Ectodermal cell (in vitro differentiated cells): ENCODE results near the gene LITAF.
A peak's percentile ranks its signal among the peaks of the same experiment; 100 is the strongest.
"Not testable (repeated sequence)": the region's sequence is repeated elsewhere in the genome, so short reads cannot be mapped to it uniquely, and the experiment has no call there.

ENCODE experiments used
- H3K27ac ChIP-seq: 2 replicates; pipeline ENCODE4 v1.7.0; 2013; ENCODE audit warnings: mild to moderate bottlenecking, low read depth, low read length; ENCODE audit not compliant: insufficient read depth, poor library complexity, severe bottlenecking
- H3K27me3 ChIP-seq: 2 replicates; pipeline ENCODE4 v1.7.0; 2013; ENCODE audit warnings: mild to moderate bottlenecking, low read length; ENCODE audit not compliant: insufficient read depth, control insufficient read depth, poor library complexity, severe bottlenecking
- H3K36me3 ChIP-seq: one replicate; pipeline ENCODE4 v1.7.0; 2013; ENCODE audit warnings: low read length; ENCODE audit not compliant: control insufficient read depth, insufficient read depth
- H3K4me1 ChIP-seq: one replicate; pipeline ENCODE4 v1.7.0; 2013; ENCODE audit warnings: low read length; ENCODE audit not compliant: control insufficient read depth, insufficient read depth
- H3K4me3 ChIP-seq: 2 replicates; pipeline ENCODE4 v1.7.0; 2013; ENCODE audit warnings: low read depth, low read length, control low read depth; ENCODE audit not compliant: insufficient read depth
- H3K9me3 ChIP-seq: 2 replicates; pipeline ENCODE4 v1.7.0; 2013; ENCODE audit warnings: mild to moderate bottlenecking, low read length, moderate library complexity; ENCODE audit not compliant: control insufficient read depth
- WGBS, 2 experiments: methylation state at CpG; one replicate each; pipeline ENCODE4 v1.1.7; 2013; ENCODE audit warnings: missing lambda C conversion rate in 2 of 2; 5-methylcytosine and 5-hydroxymethylcytosine counted together

The LITAF gene

DNA sequence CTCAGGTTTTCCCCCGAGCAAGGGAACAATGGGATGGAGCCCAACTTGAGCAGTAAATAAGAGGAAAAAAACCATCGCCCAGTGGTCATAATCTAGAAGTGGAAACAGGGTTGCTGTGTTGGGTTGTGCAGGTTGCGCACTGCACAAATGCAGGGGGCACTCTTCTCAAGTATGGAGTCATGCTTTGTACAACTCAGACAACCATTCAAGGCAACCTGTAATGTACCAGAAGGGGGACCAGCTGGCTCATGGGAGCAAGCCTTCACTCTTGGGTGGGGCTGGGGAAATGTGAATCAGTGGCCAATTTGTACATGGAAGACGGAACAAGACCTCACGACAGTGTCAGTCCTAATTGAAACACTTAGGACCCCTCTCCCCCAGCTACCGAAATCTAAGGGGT is 23.9 kb upstream of the LITAF start:
- 92 to 95% methylated on average over 6 of the region's 6 CpGs for WGBS, 2 experiments
- peaks cover 3% of the 10 kb centered on the region for H3K4me1 ChIP-seq
- H3K4me3 ChIP-seq = no peak overlapping the region
- no peak overlapping the region for H3K27ac ChIP-seq
- H3K27me3 ChIP-seq = no peaks in the 10 kb centered on the region
- no peaks in the 10 kb centered on the region for H3K9me3 ChIP-seq
- H3K36me3 ChIP-seq = no peaks in the 10 kb centered on the region

DNA sequence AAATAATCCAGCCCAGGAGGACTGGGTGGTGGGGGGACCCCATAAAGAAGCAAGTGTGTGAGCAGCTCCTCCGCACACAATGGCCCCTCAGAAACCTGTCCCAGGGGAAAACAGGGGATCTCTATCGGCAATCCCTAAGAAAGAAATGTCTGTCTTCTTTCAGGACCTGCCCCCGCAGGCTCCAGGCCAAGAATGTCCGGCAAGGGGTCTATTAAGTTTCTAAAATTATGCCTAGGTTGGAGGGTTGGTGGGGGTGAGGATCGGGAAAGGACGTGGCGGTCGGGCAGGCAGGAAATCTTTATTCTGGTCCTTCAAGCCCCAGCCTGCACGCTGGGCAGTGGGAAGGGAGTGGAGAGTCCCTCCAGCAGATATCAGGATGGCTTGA is 23.4 kb upstream of the LITAF start:
- no peak overlapping the region for H3K4me3 ChIP-seq
- no peaks in the 10 kb centered on the region for H3K27me3 ChIP-seq
- H3K9me3 ChIP-seq = no peaks in the 10 kb centered on the region
- peaks cover 2% of the 10 kb centered on the region for H3K4me1 ChIP-seq
- 90 to 93% methylated on average over 9 of the region's 9 CpGs for WGBS, 2 experiments
- no peaks in the 10 kb centered on the region for H3K36me3 ChIP-seq
- H3K27ac ChIP-seq = no peak overlapping the region

DNA sequence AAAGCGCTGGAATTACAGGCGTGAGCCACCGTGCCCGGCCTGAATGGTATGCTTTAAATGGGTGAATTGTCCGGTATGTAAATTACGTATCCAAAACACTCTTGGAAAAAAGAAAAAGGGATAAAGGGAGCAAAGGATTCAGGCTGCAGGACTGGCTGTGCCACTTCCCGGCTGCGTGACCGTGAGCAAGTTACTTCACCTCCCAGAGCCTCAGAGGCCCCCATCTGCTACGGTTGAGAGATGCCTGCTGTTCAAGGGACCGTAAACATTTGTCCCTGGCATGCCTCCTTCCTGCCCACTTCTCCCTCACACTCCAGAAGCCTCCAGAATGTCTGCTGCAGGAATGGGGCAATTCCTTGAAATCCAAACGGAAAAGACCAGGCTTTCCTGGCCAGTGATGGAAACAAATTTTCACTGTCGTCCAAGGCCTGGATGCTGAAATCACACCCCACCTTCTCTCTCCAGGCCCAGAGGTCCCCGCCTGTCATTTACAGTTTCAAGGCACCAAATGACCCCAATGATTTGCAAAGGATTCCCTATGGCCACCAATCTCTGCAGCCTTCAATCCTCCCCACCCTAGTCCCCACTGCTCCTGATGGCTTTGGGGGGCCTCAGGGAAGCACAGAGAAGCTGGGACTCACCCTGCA is 22.9 kb upstream of the LITAF start:
- H3K27ac ChIP-seq = no peak overlapping the region
- H3K36me3 ChIP-seq = no peaks in the 10 kb centered on the region
- H3K9me3 ChIP-seq = no peaks in the 10 kb centered on the region
- 74% methylated on average over 14 of the region's 14 CpGs for WGBS, 2 experiments
- H3K4me3 ChIP-seq = no peak overlapping the region
- no peaks in the 10 kb centered on the region for H3K27me3 ChIP-seq
- peaks cover 2% of the 10 kb centered on the region for H3K4me1 ChIP-seq

DNA sequence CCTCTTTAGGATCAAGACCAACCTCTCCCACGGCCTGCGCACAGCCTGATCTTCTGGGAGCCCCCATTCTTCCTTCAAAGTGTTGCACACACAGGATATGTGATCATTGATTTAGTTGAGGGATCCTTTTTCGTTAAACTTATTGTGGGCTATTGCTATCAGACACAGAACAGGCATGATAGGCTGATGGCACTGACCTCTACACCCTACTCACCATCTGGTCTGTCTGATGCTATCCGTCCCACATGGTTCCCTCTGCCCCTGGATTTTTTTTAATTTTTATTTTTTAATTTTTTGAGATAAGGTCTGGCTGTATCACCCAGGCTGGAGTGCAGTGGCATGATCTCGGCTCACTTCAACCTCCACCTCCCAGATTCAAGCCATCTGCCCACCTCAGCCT is 19.2 kb upstream of the LITAF start:
- no peak overlapping the region for H3K4me3 ChIP-seq
- no peak overlapping the region for H3K27ac ChIP-seq
- peaks cover 10% of the 10 kb centered on the region for H3K4me1 ChIP-seq
- no peaks in the 10 kb centered on the region for H3K36me3 ChIP-seq
- no peaks in the 10 kb centered on the region for H3K9me3 ChIP-seq
- 96 to 97% methylated on average over 4 to 5 of the region's 5 CpGs for WGBS, 2 experiments
- no peaks in the 10 kb centered on the region for H3K27me3 ChIP-seq

GRCh38 chr16:11605564-11605886 is 18.8 kb upstream of the LITAF start:
- 87 to 89% methylated on average over 8 of the region's 8 CpGs for WGBS, 2 experiments
- Histone ChIP-seq H3K36me3 (no peaks in the 10 kb centered on the region), H3K27ac (no peak overlapping the region), H3K27me3 (no peaks in the 10 kb centered on the region), H3K4me3 (no peak overlapping the region), H3K4me1 (peaks cover 10% of the 10 kb centered on the region), H3K9me3 (no peaks in the 10 kb centered on the region)

- WGBS, 2 experiments = 90 to 92% methylated on average over 21 of the region's 21 CpGs
These were observed 18.3 kb upstream of the LITAF start for GRCh38 chr16:11604783-11605563.

GRCh38 chr16:11604296-11604695 is 17.6 kb upstream of the LITAF start:
- not testable (repeated sequence) for H3K27me3 ChIP-seq, H3K4me3 ChIP-seq, H3K27ac ChIP-seq, H3K36me3 ChIP-seq, H3K4me1 ChIP-seq, H3K9me3 ChIP-seq
- WGBS, 2 experiments = 94 to 98% methylated on average over 3 of the region's 4 CpGs

More at GRCh38 chr16:11604783-11605563, 18.3 kb upstream of the LITAF start:
- no peak overlapping the region for H3K4me3 ChIP-seq
- H3K9me3 ChIP-seq = no peaks in the 10 kb centered on the region
- no peaks in the 10 kb centered on the region for H3K27me3 ChIP-seq
- peaks cover 10% of the 10 kb centered on the region for H3K4me1 ChIP-seq
- no peak overlapping the region for H3K27ac ChIP-seq
- H3K36me3 ChIP-seq = no peaks in the 10 kb centered on the region

DNA sequence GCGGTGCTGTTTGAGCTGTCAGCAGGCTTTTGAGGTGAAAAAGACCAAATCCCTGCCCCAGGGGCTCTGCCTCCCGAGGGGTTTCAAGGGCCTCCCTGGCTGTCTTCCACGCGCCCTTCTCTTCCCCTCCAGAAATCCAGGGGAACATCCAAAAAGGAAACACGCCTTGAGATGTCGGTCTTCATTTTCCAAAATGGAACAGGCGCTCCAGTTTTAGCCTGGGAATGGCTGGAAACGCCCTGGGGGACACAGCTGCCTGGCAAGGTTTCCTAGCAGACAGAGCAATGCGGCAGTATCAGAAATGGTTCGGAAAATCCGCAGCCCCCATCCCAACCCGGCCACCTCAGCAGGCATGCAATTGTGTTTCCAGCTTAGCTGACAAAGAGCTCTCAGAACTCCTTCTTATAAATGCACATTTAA is 16.6 kb upstream of the LITAF start:
- WGBS, 2 experiments = 4% methylated on average over 12 of the region's 12 CpGs
- Histone ChIP-seq H3K27ac (peak overlapping the region; percentile 68), H3K27me3 (no peaks in the 10 kb centered on the region), H3K4me1 (peaks cover 12% of the 10 kb centered on the region), H3K36me3 (no peaks in the 10 kb centered on the region), H3K4me3 (no peak overlapping the region), H3K9me3 (no peaks in the 10 kb centered on the region)

DNA sequence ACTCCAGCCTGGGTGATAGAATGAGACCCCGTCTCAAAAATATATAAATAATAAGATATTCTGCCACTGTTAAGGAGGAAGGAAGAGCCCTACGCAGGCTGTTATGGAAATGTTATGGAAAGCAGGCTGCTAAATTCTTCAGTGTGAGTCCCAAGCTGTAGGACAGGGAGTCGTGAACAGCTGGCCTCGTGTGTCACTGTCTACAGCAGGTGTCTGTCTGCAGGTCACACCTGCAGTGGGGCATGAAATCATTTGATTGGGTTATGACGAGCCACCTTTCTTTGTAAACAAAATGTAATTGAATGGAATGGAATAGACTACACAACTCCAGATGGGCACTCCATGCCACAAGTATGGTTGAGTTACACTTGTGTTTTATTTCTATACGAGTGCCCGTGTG is 15.6 kb upstream of the LITAF start:
- peaks cover 22% of the 10 kb centered on the region for H3K4me1 ChIP-seq
- no peaks in the 10 kb centered on the region for H3K27me3 ChIP-seq
- H3K36me3 ChIP-seq = no peaks in the 10 kb centered on the region
- H3K9me3 ChIP-seq = no peaks in the 10 kb centered on the region
- H3K4me3 ChIP-seq = no peak overlapping the region
- H3K27ac ChIP-seq = no peak overlapping the region
- 81 to 93% methylated on average over 6 to 7 of the region's 7 CpGs for WGBS, 2 experiments

DNA sequence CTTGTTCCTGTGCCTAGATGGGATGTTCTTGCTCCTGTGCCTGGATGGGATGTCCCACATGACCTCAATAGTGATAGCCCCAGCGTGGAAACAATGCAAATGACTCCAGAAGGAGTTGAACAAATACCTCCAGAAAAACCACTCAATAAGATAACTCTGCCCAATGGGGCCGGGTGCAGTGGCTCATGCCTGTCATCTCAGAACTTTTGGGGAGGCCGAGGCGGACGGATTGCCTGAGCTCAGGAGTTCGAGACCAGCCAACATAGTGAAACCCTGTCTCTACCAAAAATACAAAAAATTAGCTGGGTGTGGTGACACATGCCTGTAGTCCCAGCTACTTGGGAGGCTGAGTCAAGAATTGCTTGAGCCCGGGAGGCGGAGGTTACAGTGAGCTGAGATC is 15.2 kb upstream of the LITAF start:
- no peaks in the 10 kb centered on the region for H3K36me3 ChIP-seq
- WGBS, 2 experiments = 89 to 91% methylated on average over 8 of the region's 8 CpGs
- H3K27me3 ChIP-seq = no peaks in the 10 kb centered on the region
- H3K4me1 ChIP-seq = peaks cover 24% of the 10 kb centered on the region
- H3K9me3 ChIP-seq = no peaks in the 10 kb centered on the region
- no peak overlapping the region for H3K4me3 ChIP-seq
- H3K27ac ChIP-seq = no peak overlapping the region
